Nephron progenitor cell (in vitro differentiated cells): ENCODE results near the gene RAB6D.
"Not testable (repeated sequence)": the region's sequence is repeated elsewhere in the genome, so short reads cannot be mapped to it uniquely, and the experiment has no call there.

Source experiments
- DNase-seq: peaks from one replicate; pipeline ENCODE4 v3.0.0; 2021
- H3K27ac Mint-ChIP-seq: 2 replicates; pipeline ENCODE4 v1.8.0; 2021; ENCODE audit warnings: mild to moderate bottlenecking, moderate library complexity, mixed read lengths
- H3K27me3 Mint-ChIP-seq: 2 replicates; pipeline ENCODE4 v1.8.0; 2021; ENCODE audit warnings: mild to moderate bottlenecking, low read depth, mixed read lengths; ENCODE audit not compliant: poor library complexity
- H3K36me3 Mint-ChIP-seq: 2 replicates; pipeline ENCODE4 v1.8.0; 2021; ENCODE audit warnings: low read depth, mixed read lengths
- H3K4me1 Mint-ChIP-seq: 2 replicates; pipeline ENCODE4 v1.8.0; 2021; ENCODE audit warnings: mixed read lengths
- H3K4me3 Mint-ChIP-seq: 2 replicates; pipeline ENCODE4 v1.8.0; 2021; ENCODE audit warnings: mild to moderate bottlenecking, moderate library complexity, mixed read lengths
- H3K9me3 Mint-ChIP-seq: 2 replicates; pipeline ENCODE4 v1.8.0; 2021; ENCODE audit warnings: mild to moderate bottlenecking, moderate library complexity, mixed read lengths
- CTCF ChIP-seq: fragments of 200-600 bp; sonication (generic); IDR thresholded peaks from 2 replicates; pipeline ENCODE4 v1.5.0; 2021; ENCODE audit warnings: antibody characterized with exemption

Gene RAB6D

DNA sequence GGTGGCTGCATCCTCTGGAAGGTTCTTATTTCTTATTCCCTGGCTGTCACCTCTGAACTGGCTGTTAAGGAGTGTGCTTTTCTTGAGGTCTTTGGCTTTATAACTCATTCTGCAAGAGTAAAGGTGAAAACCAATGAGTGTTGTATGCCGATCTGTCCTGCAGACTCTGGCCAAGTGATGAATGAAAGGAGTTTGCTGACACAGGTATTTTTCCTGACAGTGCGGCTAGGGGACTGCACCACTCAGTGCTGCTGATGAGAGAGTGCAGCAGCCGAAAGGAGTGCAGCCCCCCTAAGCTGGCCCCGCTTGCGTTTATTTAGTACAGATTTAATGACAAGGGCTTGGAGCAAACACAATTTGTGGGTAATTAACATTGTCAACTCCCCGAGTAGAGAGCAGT, 41.8 kb downstream of the RAB6D start:
- H3K4me1 Mint-ChIP-seq: no peaks in the 10 kb centered on the region
- no peak for TF ChIP-seq CTCF

GRCh38 chr2:131321344-131321743, 42.6 kb downstream of the RAB6D start:
- H3K9me3 Mint-ChIP-seq: peaks cover 26% of the 10 kb centered on the region
- not testable (repeated sequence) for H3K4me1 Mint-ChIP-seq, H3K4me3 Mint-ChIP-seq, DNase-seq, H3K27ac Mint-ChIP-seq, H3K27me3 Mint-ChIP-seq, H3K36me3 Mint-ChIP-seq

More for the DNA sequence above, 41.8 kb downstream of the RAB6D start:
- Mint-ChIP-seq H3K36me3 (no peaks in the 10 kb centered on the region), H3K27ac (no peak overlapping the region), H3K4me3 (no peak overlapping the region), H3K9me3 (peaks cover 26% of the 10 kb centered on the region), H3K27me3 (peaks cover 6% of the 10 kb centered on the region)
- DNase-seq: no peak

DNA sequence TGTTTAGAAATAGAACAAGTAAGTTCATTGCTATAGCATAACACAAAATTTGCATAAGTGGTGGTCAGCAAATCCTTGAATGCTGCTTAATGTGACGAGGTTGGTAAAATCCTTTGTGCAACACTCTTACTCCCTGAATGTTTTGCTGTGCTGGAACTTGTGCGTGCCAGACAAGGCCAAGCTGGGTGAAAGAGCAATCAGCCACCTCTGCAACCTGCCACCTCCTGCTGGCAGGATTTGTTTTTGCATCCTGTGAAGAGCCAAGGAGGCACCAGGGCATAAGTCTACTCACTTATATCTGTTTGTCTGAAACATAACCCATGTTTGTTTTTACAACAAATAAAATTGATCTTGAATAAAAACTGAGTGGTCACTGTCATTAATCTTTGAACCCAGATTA, 53.0 kb downstream of the RAB6D start:
- not testable (repeated sequence) for H3K4me1 Mint-ChIP-seq, H3K27me3 Mint-ChIP-seq, DNase-seq, H3K4me3 Mint-ChIP-seq, H3K36me3 Mint-ChIP-seq, H3K27ac Mint-ChIP-seq, H3K9me3 Mint-ChIP-seq
